ENCODE measurements around the gene ATP6V1A.

The ATP6V1A gene

GRCh38 chr3:113747283-113748046 lies 630 bp downstream of the ATP6V1A start:
- peak; percentile 9 for DNase-seq

- DNase-seq = no peak
These were observed 4.3 kb downstream of the ATP6V1A start for GRCh38 chr3:113751141-113751540.

- DNase-seq = no peak
These were observed 6.6 kb downstream of the ATP6V1A start for GRCh38 chr3:113753376-113753985.

- no peak for DNase-seq
These were observed 7.8 kb downstream of the ATP6V1A start for GRCh38 chr3:113754494-113755159.

- DNase-seq = no peak
These were observed 11.7 kb downstream of the ATP6V1A start for GRCh38 chr3:113758389-113759024.

GRCh38 chr3:113764698-113765097 lies 17.9 kb downstream of the ATP6V1A start:
- no peak for DNase-seq

GRCh38 chr3:113769551-113769950 lies 22.7 kb downstream of the ATP6V1A start:
- no peak for DNase-seq

- DNase-seq = no peak
These were observed 25.2 kb downstream of the ATP6V1A start for GRCh38 chr3:113771993-113772392.

- no peak for DNase-seq
These were observed 26.5 kb downstream of the ATP6V1A start for GRCh38 chr3:113773381-113773780.

- DNase-seq = no peak
These were observed 28.7 kb downstream of the ATP6V1A start for GRCh38 chr3:113775516-113775915.

GRCh38 chr3:113776564-113776963 lies 29.7 kb downstream of the ATP6V1A start:
- no peak for DNase-seq

GRCh38 chr3:113783463-113783862 lies 36.6 kb downstream of the ATP6V1A start:
- DNase-seq = no peak

- DNase-seq = no peak
These were observed 37.1 kb downstream of the ATP6V1A start for GRCh38 chr3:113783980-113784379.

- DNase-seq = no peak
These were observed 44.5 kb downstream of the ATP6V1A start for GRCh38 chr3:113791381-113791780.

- no peak for DNase-seq
These were observed 47.7 kb downstream of the ATP6V1A start for GRCh38 chr3:113794526-113794925.

GRCh38 chr3:113795693-113796092 lies 48.9 kb downstream of the ATP6V1A start:
- DNase-seq = no peak

GRCh38 chr3:113802795-113803455 lies 56.1 kb downstream of the ATP6V1A start:
- no peak for DNase-seq

- DNase-seq = no peak
These were observed 57.8 kb downstream of the ATP6V1A start for GRCh38 chr3:113804661-113805060.

GRCh38 chr3:113805249-113805648 lies 58.4 kb downstream of the ATP6V1A start:
- DNase-seq = no peak

- DNase-seq = no peak
These were observed 66.0 kb downstream of the ATP6V1A start for GRCh38 chr3:113812854-113813253.

GRCh38 chr3:113819866-113820265 lies 73.0 kb downstream of the ATP6V1A start:
- DNase-seq = no peak

- no peak for DNase-seq
These were observed 78.3 kb downstream of the ATP6V1A start for GRCh38 chr3:113825090-113825489.

- DNase-seq = no peak
These were observed 81.8 kb downstream of the ATP6V1A start for GRCh38 chr3:113828600-113828999.

Measured in activated CD4-positive, alpha-beta T cell treated with anti-CD3 and anti-CD28 coated beads for 1 hour (primary cell).